Kasumi-1 (cell line): ENCODE data around the gene ADCY9.

Experiments used
- DNase-seq, 2 experiments: peaks; one replicate each; lab custom pipeline; 2025; lab: John Stamatoyannopoulos, UW

ADCY9 gene

DNA sequence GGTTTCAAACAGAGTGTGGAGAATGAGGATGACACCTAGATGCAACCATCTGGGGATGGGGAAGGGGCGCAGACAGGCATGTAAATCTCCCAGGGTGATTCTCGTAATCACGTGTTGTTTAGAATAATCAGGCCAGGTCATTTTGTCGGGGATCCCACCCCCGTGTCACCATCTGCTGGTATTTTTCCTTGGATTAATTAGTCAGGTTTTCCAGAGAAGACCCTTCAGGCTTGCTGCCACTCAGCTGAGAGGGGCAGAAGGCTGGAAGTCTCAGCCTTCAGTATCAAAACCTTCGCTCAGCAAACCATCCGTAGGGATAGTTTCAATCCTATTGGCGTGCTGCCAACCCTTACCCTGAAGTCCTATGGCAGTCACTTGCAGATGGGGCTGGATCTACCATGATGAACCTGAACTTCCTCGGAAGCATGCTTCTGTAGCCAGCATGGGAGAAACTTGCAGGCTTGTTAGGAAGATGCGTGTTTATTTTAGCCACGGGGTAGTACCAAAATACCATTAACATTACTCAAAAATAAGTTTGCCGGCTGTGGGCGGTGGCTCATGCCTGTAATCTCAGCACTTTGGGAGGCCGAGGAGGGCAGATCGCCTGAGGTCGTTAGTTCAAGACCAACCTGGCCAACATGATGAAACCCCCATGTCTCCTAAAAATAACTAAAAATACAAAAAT is 7.5 kb upstream of the ADCY9 start:
- no peak for DNase-seq

DNA sequence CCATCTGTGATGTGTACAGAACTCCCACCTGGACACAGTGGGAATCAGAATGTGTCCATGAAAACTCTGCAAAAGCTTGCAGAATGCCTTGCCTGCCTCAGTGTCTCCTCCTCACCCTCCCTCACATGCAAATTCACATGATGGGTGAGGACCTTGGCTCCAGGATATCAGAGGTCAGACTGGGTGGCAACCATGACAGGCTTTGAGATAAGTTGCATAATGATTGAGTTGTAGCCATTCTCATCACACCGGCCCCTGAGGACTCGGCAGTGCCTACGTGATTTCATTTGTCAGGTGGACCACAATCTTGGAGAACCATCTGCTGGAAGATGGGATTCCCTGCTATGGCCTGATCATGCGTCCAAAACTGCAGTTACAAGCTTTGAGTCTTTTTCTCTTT is 3.9 kb upstream of the ADCY9 start:
- DNase-seq, result no peak

DNA sequence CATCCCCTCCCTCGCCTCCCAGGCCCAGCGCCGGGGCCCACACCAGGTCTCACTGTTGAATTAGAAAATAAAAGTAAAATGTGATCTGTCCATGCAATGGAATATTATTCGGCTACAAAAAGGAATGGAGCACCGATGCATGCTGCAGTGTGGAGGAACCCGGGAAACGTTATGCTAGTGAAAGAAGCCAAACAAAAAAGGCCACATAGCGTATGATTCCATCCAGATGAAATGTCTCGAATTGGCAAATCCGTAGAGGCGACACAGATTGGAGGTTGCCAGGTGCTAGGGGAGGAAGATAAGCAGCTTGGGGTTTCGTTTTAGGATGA is 972 bp upstream of the ADCY9 start:
- DNase-seq, result no peak

DNA sequence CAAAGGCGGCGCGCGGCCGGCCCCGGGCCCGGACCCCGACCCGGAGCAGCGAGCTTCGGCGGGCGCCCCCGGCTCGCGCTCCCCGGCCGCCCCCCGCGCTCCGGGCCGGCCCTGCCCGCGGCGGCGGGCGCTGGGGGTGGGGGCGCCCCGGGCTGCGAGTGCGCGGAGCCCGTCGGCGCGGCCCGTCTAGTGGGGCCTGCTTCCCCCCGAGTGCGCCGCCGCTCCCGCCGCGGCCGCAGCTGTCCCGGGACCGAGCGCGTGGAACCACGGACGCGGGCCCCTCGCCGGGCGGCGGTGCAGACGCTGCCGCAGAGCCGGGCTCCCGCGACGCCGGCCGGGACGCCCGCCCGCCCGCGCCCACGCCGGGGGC is 308 bp downstream of the ADCY9 start:
- no peak for DNase-seq

DNA sequence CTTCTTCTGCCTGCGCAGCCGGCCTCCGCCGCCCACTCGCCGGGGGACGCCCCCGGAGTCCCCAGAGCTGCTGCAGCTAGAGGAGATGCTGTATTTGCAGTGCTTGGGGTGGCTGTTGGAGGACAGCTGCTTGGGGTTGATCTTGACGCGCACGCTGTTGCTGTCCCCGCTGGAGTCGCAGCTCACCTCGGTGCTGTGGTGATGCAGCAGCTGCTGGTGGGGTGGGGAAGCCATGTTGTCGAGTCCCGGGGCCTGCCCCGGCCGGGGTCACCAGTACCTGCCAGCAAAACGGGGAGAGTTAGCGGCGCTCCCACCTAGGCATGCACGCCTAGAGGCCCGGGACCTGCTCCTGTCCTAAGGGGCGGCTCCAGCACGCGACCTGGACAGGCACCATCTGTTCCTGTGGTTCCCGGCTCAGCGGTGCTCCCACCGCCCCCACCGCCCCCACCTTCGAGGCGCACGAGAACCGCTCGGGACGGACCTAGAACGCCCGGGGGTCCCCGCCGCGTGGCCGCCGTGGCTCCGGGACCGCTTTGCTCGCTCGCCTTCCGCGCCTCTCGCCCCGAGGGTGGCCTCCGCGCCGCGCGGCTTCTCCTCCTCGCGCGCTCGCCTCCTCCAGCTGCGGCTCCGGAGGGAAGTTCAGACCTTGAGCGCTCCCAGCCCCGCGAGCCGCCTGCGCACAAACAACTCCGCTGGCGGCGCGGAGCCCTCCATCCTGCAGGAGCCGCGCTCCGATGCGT is 863 bp downstream of the ADCY9 start:
- DNase-seq, result peak; percentile 14 to 28

DNA sequence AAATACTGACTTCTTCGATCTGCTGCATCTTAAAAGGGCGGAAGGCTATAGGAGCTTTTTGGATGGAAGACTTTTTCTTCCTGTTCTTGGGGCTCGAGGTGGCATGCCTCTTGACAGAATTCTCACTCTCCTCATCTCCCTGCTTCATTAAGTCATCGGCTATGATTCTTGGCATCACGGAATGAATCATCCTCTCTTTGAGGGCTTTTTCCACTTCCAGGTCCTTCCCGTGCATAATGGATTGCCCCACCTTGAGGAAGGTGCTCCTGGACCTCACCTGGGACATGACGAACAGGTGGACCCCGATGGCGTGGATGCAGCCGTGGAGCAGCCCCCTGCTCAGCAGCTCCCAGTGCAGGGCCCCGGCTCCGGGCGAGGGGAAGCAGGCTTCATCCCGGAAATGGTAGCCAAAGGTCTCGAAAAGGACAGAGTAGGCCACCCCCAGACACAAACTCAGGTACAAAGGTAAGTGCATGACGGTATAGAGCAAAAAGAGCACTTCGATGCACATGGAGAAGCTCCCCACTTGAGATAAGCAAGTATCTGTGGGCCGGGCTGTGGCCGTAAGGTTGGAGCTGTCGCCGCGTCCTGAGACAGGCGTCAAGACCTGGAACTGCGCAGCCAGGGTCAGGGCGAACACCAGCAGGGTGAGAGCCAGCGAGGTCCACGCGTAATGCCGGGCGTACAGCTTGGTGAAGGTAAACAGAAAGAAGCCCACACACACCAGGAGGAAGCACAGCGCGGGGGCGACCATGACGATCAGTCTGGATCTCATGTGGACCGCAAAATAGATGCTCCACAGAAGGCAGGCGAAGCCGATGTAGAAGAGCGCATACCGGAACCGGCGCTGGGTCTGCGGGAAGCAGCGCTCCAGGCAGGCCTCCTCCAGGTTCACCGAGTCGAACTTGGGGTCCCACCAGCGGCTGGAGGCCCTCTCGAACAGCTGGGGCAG is 1.7 kb downstream of the ADCY9 start:
- no peak for DNase-seq

DNA sequence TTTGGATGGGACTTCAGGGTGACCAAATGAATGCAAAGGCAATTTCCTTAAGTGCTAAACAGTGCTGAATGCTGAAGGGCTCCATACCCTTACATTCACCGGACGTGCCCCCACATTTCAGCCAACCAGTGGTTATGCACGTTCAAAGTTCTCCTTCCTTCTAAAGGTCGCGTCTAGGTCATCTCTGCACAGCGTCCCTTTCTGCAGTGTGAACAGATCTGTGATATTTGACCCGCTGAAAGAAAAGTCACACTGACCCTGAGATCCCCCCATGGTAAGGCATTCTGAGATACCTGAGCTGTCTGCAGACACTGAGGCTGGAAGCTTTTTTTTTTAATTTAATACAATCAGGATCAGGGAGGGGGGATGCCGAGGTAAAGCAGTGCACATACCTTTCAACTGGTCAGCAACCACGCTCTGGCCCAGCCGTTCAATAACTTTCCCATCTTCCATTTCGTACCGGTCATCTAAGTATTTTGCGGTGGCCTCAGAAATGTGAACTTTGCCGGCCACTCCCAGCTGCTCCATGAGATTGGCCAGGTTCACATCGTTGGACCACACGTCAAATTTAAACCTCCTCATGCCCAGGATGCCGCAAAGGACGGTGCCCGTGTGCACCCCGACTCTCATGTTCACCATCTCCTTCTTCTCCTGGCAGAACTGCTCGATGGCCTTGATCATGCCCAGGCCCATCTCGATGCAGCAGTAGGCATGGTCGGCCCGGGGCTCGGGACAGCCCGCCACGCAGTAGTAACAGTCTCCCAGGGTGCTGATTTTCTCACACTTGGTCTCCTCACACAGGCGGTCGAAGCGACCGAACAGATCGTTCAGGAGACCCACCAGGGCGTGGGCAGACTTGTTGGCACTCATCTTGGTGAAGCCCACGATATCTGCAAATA is 2.6 kb downstream of the ADCY9 start:
- DNase-seq, result no peak

DNA sequence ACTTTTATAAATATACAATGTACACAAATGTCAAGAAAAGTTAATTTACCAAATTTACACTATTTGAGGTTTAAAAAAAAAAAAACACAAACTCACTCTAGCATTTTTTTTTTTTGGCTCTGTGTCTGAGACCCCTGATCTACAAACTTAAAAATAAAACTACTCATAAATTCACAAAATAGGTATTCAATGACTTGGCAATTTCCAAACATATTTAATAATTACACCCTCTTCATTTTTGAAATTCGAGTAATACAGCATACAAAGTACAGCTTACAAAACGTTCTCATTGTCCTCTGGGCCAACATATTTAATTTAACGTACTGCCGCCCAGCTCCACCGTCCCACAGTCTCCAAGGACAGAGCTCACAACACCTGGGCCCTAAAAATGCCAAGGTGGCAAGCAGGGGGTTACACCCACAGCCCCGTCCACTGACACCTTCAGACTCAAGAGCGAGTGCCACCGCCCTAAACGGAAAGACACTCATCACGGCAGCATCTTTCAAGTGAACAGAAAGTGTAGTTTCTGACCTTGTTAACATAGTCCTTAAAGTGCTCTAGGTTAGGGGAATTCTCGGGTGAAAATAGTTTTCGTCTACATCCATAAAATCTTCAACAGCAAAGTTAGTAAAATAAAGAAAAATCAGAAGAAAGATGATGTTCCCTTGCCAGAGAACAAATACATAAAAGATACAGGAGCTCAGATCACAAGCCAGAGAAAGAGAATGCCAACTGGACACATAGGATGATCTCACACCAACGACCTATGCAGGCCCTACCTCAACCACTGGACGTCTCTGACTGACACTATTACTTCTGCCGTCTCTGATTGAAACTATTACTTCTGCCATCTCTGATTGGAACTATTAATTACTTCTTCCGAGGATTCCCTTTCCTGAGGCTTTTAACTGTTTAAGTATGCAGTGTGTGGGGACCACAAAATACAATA is 4.2 kb downstream of the ADCY9 start:
- no peak for DNase-seq

DNA sequence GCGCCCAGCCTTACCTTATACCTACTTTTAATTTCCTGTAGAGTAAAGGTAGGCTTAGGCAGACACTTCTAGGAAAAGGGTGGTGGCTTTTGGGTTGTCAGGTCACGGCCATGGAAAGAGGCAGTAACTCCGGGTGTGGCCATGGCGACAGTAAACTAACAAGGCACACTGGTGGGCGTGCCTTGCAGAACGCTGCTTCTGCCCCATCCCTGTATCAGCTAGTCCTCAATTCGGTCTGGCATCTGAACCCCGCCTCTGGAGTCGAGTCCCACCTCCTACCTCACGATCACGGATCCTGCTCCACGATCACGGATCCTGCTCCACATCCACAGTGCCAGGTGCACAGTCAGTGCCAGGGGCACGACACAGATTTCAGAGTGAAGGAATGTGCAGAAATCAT is 5.6 kb downstream of the ADCY9 start:
- DNase-seq, result no peak

DNA sequence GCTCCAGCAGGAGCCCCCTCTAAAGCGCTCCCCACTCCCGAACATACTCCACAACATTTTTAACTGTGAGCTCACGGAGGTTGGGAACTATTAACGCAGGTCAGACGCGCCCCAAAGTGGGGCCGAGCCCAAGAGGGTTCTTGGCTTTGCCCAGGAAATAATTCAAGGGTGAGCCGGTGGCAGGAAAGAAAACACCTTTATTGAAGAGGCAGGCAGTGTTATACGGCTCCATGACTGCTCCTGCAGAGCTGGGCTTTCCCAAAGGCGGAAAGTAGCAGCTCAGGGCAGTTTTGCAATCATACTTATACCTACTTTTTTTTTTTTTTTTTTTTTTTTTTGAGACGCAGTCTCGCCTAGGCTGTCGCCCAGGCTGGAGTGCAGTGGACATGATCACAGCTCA is 6.2 kb downstream of the ADCY9 start:
- DNase-seq, result no peak

DNA sequence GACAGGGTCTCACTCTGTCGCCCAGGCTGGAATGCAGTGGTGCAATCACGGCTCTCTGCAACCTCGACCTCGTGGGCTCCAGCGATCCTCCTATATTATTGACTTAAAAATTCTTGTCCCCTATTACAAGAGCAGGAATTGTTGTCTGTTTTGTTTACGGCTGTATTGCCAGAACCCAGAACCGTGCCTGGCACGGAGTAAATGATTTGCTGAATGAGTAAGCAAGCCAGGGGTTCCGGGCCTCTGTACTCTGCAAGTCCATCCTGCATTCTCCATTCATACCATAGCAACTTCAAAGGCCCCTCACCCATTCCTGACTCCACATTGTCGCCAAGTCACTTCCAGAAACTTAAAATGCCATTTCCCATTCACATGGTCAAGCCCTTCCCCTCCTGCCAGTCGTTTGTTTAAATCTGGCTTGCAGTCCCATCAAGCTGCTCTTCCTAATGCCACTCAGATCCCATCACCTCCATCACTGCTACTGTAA is 6.9 kb downstream of the ADCY9 start:
- no peak for DNase-seq

DNA sequence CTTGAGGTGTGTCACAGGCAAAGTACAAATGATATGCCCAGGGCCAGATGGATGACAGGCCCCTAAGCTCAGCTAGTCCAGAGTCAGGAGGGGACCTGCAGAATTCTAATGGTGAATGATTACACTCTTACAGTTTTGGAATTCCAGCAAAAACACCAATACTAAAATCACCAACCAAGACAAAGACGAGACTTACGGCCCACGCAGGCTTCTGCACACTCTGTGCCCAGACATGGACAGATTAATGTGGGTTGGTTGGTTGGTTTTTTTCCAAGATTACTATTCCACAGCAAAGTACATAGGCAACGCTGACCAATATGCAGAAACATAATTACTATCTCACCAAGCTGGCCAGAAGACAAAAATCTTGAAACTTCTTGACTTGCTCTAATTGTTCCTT is 9.7 kb downstream of the ADCY9 start:
- no peak for DNase-seq

DNA sequence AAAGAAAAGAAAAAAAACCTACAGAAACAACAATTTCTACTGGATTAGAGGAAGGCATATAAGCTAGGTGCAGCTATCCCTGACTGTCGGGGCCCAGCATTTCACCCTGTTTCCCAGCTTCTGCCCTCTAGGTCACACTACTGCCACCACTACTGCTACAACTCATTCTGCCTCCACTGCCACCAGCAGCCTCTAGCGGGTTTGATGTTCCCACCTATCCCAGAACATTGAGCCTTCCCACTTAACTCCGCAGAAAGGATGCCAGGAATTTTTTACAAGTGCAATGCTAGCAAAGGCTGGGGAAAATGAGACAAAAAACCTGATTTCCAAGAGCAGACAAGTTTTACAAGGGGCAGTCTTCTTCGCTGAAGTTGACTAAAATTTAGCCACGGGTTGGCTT is 10.4 kb downstream of the ADCY9 start:
- no peak for DNase-seq

DNA sequence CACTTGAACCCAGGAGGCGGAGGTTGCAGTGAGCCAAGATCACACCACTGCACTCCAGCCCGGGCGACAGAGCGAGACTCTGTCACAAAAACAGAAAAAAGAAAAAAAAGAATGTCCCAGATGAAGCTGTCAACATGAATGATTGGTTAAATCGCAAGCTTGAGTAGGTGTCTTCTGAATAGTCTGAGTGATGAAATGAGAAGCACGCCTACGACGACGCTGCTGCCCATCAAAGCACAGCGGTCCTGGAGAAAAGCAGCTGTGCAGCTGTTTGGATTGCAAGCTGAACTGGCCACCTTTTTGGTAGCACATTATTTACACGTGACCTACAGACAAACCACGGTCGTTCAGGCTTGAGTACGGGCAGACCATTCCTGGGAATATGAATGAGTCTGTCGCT is 12.5 kb downstream of the ADCY9 start:
- DNase-seq, result no peak

DNA sequence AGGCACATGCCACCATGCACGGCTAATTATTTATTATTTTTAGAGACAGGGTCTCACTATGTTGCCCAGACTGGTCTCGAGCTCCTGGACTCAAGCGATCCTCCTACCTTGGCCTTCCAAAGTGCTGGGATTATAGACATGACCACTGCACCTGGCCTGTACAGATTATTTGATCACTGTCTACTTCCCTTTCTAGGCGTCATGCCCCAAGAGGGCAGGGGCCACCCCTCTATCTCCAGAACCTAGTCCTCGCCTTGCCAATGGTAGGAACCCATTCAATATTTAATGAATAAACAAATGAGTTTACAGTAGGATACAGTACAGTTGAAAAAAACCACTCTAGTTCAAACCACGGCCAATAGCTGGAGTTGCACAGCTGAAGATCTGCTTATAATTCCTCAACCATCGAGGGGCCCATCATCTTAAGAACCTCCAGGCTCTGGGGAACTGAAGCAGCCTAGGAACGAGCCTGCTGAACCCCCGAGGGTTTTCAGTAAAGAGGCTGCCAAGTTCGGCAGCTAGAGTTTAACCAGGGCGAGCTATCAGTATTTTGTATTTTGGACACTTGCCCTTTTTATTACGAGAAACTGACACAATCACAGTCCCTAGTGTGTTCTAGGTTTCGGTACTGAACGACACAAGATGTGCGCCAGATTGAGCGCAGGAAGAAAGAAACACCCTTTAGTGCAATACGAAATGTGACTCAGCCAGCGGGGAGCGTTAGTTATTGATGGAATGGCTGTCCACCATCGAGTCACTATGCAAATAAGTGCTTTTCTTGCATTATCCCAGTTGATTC is 14.6 kb downstream of the ADCY9 start:
- DNase-seq, result no peak

DNA sequence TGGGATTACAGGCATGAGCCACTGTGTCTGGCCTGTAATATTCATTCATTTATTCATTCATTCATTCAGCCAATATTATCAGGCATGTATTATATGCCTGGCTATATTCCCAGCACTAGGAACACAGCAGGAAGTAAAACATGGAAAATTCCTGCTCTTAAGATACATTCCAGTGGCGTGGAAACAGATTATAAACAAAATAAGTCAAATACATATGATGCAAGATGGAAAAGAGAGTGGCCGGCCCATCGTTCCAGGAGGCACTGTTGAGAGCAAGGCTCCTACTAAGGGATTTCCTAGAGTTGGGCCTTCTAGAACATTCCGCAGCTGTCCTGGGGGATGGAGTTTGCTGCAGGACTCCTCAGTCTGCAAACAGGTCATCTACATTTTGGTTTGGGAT is 17.7 kb downstream of the ADCY9 start:
- DNase-seq, result no peak

DNA sequence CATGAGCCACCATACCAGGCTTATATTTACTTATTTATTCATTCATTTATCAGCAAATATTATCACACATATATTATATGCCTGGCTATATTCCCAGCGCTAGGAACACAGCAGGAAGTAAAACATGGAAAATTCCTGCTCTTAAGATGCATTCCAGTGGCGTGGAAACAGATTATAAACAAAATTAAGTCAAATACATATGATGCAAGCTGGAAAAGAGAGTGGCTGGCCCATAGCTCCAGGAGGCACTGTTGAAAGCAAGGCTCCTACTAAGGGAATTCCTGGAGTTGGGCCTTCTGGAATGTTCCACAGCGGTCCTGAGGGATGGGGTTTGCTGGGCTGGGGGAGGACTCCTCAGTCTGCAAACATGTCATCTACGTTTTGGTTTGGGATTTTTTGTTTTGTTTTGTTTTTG is 18.4 kb downstream of the ADCY9 start:
- no peak for DNase-seq

DNA sequence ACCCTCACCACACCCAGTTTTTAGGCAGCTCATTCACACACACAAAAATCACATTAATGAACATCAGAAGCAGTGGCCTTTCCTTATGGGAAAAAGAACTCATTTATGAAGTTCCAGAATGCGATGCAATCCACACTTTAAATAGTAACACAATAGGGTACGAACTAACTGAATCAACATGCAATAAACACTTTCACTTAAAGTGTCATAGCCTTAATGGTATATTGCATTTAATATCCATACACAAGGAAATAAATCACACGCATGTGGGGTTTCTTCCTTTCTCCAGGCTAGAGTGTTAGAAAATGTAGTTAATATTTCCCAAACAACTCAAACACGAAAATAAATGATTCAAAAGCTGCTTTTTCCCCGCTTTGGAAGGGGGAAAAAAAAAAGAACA is 19.7 kb downstream of the ADCY9 start:
- DNase-seq, result no peak

DNA sequence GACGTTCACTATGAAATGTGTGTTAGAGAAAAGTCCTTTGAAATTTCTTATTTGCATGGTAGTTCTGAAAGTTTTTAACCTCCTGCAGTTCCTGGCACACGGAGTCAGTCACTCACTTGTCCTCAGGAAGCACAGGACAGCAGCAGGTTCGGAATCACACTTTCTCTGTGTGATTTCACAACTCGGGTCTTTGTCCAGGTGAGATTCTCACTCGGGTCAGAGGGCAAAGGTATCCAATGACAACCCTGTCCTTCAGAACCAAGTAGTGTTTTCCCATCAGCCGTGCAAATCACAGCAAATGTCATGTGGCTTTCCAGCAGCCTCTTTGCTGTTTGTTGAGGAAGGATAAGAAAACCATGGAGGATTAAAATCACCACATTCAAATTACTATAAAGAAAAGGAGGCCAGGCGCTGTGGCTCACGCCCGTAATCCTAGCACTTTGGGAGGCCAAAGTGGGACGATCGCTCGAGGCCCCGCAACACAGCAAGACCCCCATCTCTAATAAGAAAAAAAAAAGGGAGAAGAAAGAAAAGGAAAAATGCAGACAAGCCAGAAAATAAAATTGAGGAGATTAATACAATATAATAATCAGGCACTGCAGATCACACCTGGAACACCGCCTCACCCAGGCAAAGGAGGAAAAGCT is 22.0 kb downstream of the ADCY9 start:
- DNase-seq, result no peak
